ENCODE results near the gene CCND1.

The CCND1 gene

DNA sequence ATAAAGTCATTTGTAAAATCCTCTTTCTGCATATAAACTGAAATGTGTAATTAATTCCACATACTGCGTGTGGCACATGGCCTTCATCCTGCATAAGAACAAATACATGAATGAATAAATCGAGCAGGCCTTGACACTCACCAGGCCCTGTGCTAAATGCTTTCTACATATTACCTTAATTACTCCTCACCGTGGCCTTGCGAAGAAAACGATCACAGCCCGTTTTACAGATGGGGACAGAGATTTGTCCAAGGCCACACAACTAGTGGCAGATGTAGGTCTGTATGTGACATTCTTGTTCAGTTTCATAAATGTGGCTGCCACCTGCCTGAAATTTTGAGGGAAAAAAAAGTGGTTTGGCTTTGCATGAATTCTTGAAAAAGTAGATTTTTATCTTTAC, 5.8 kb upstream of the CCND1 start:
- Histone ChIP-seq H3K27me3 (ENCODE audit: insufficient read depth, low read length) (no peaks in the 10 kb centered on the region), H3K4me3 (ENCODE audit: low read depth, low read length) (no peak overlapping the region), H3K27ac (ENCODE audit: low read depth, low read length) (no peak overlapping the region), H3K4me1 (ENCODE audit: control insufficient read depth, insufficient read depth, low read length, unreplicated experiment) (peaks cover 19% of the 10 kb centered on the region), H2AFZ (ENCODE audit: low read length, unreplicated experiment) (no peak overlapping the region), H3K36me3 (ENCODE audit: insufficient read depth, low read length) (no peaks in the 10 kb centered on the region), H3K79me2 (ENCODE audit: control insufficient read depth, insufficient read depth, low read length, unreplicated experiment) (peaks cover 7% of the 10 kb centered on the region)

DNA sequence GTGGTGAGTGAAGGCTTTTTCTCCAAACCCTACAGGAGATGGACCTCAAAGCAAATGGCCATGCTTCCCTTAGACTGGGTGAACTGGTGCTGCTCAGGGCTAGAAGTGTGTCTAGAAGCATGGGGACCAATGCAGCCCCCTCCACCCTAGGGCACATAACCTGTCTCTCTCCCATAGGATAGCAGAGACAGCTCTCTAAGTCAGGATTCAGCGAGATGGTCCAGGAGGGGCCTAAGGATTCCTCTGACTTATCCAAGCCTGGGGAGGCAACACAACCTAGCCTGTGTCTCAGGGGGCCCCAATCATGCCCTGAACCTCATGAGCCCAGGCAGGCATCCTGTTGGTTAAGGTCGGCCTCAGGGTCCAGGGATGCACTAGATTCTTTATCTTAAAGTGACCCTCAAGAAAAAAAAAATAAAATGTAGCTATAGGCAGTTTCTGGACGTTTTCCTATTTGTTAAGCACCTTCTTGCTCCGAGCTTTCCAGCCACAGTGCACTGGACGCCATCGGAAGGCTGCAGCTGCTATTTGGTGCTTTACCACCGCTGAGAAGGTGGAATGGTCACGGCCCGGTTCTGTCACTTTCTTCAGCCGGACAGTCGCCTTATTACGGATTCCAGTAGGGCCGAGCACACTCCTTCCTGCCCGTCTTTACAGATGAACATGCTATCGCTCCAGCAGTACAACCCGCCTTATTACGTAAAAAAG, 5.0 kb upstream of the CCND1 start:
- Histone ChIP-seq H3K27ac (ENCODE audit: low read depth, low read length) (no peak overlapping the region), H2AFZ (ENCODE audit: low read length, unreplicated experiment) (peak overlapping the region; percentile 84), H3K36me3 (ENCODE audit: insufficient read depth, low read length) (no peaks in the 10 kb centered on the region), H3K79me2 (ENCODE audit: control insufficient read depth, insufficient read depth, low read length, unreplicated experiment) (peaks cover 14% of the 10 kb centered on the region), H3K4me3 (ENCODE audit: low read depth, low read length) (peak overlapping the region; percentile 98), H3K4me1 (ENCODE audit: control insufficient read depth, insufficient read depth, low read length, unreplicated experiment) (peaks cover 19% of the 10 kb centered on the region), H3K27me3 (ENCODE audit: insufficient read depth, low read length) (no peaks in the 10 kb centered on the region)

DNA sequence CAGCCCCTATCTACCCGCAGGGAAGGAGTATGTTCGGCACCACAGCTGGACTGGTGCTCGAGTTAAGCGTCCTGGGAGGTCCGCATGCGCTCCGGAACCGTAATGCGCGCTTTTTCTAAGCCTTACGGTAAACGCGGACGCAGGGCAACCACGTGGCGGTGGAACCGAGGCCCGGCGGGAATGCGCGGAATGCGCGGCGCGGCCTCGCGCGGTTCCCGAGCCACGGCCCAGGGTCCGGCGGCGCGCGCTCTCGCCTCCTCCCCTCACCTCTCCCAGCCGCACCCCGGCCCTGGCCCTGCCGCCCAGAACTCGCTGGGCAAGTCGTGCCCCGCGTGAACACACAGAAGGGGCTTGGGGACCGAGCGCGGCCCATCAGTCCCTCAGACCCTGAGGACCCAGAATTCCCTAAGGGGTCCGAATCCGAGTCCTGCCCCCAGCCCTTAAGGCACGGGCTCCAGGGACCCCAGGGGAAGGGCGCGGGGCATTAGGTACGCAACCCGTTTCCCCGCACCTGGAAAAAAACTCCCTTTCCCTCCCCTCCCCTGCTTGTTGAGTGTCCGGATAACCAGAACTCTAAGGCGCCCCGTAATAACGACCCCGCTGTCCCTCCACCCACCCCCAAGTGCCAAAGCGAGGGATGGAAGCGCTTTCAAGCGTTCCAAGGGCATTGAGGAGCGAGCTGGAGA, 4.3 kb upstream of the CCND1 start:
- no peaks in the 10 kb centered on the region for H3K27me3 ChIP-seq (ENCODE audit: insufficient read depth, low read length)
- peak overlapping the region; percentile 84 for H2AFZ ChIP-seq (ENCODE audit: low read length, unreplicated experiment)
- peaks cover 21% of the 10 kb centered on the region for H3K79me2 ChIP-seq (ENCODE audit: control insufficient read depth, insufficient read depth, low read length, unreplicated experiment)
- peaks cover 19% of the 10 kb centered on the region for H3K4me1 ChIP-seq (ENCODE audit: control insufficient read depth, insufficient read depth, low read length, unreplicated experiment)
- H3K27ac ChIP-seq (ENCODE audit: low read depth, low read length): peak overlapping the region; percentile 42
- H3K36me3 ChIP-seq (ENCODE audit: insufficient read depth, low read length): no peaks in the 10 kb centered on the region
- peak overlapping the region; percentile 98 for H3K4me3 ChIP-seq (ENCODE audit: low read depth, low read length)

DNA sequence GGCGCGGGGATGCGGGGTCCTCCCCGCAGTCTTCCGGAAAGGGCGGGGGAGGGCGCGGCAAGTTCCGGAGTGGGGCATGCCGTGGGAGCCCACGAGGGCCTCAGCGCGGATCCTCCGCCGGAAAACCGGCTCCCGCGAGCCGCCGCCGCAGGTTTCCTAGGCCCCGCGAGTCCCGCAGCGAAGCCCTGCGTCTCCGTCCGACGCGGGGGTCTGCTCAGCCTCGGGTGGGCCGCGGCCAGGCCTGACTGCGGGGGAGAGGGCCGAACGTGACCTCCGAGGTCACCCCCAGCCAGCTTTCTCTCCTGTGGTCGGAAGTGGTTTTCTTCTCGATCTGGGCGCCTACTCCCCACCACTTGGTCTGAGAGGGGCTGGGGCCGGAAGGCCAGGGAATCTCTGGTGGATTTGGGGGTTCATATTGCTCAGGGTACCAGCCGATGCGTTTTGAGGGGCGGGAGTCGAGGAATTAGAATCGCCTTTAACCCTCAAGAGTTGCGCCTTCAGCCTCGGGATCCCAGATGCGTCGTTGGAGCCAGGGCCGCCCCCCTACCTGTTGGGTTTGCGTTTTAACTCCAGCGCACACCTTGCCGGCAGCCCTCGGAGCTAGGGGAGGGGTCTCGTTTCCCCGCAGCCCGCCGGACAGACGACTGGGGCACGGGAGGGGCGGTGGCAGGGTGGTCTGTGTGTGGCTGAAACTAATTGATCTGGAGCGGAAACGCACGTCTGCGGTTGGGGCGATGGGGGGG, 3.6 kb upstream of the CCND1 start:
- Histone ChIP-seq H3K4me1 (ENCODE audit: control insufficient read depth, insufficient read depth, low read length, unreplicated experiment) (peaks cover 19% of the 10 kb centered on the region), H2AFZ (ENCODE audit: low read length, unreplicated experiment) (peak overlapping the region; percentile 59), H3K27me3 (ENCODE audit: insufficient read depth, low read length) (no peaks in the 10 kb centered on the region), H3K27ac (ENCODE audit: low read depth, low read length) (0 out of 2 replicates have a peak overlapping the region, but pooled peaks have one; percentile 42), H3K36me3 (ENCODE audit: insufficient read depth, low read length) (no peaks in the 10 kb centered on the region), H3K79me2 (ENCODE audit: control insufficient read depth, insufficient read depth, low read length, unreplicated experiment) (peaks cover 27% of the 10 kb centered on the region), H3K4me3 (ENCODE audit: low read depth, low read length) (peak overlapping the region; percentile 98)

DNA sequence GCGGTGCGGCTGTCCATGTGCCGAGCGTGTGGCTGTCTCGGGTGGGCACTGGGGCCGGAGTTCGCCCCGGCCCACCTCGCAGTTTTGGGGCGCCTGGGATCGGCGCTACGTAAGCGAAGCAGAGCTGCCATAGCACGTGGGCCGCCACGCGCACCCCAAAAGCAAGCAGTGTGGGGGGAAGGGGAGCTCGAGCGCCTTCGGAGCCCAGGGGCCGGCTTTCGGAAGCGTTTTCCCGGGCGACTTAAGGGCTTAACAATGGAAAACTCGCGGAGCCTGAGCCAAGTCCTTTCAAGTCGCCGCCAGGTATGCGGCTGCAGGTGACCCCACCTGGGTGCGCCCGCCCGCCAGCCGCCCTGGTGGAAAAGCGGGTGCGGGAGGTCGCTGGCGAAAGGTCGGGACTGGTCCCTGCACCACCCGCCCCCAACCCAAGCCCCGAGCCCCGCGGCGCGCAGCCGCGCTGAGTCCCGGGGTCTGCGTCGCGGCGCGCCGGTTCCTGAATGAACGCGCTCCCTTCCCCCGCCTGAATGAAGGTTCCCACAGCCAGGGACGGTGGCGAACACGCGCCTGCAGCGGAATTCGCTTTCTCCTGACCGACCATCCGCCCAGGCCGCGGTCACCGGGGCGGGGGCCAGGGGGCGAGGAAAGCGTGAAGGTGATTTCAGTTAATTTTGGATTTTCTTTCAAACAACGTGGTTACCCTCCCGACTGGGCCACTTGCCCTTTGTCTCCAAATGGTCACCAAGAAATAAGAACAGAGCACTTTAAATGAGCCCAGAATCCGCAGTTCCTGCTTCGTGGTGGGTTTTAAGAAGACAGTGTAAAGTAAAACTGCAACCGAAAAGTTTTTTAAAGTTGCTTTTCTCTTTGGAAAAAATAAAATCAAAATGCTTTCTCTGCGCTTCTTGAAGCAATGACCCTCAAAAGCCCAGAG, 2.8 kb upstream of the CCND1 start:
- Histone ChIP-seq H3K27me3 (ENCODE audit: insufficient read depth, low read length) (no peaks in the 10 kb centered on the region), H3K36me3 (ENCODE audit: insufficient read depth, low read length) (peaks cover 5% of the 10 kb centered on the region; the same call in 1 of the 2 replicates), H2AFZ (ENCODE audit: low read length, unreplicated experiment) (peak overlapping the region; percentile 72), H3K27ac (ENCODE audit: low read depth, low read length) (peak overlapping the region; percentile 80), H3K79me2 (ENCODE audit: control insufficient read depth, insufficient read depth, low read length, unreplicated experiment) (peaks cover 35% of the 10 kb centered on the region), H3K4me3 (ENCODE audit: low read depth, low read length) (peak overlapping the region; percentile 98), H3K4me1 (ENCODE audit: control insufficient read depth, insufficient read depth, low read length, unreplicated experiment) (peaks cover 19% of the 10 kb centered on the region)

DNA sequence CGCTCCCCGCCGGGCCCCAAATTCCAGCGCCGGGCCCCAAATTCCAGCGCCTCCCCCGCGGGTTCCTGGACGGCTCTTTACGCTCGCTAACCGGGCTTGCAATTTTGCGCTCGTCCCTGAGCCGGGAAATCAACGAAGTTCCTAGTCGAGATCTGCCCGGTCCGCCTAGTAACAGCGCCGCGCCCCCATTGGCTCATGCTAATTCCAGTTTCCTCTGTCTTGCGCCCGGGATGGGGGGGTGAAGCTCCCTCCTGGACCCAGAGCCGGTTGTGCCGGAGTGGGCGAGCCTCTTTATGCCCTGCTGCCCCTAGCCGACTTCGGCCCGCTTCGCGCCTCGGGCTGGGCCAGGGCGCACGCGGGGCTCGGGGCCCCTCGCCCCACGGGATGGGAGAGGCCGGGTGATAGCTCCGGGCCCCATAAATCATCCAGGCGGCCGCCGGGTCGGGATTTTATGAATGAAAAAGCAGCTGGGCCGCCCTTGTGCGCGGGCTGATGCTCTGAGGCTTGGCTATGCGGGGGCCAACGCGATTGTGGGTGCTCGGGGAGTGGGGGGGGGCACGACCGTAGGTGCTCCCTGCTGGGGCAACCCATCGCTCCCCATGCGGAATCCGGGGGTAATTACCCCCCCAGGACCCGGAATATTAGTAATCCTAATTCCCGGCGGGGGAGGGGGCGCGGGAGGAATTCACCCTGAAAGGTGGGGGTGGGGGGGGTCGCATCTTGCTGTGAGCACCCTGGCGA, 1.8 kb upstream of the CCND1 start:
- Histone ChIP-seq H3K27me3 (ENCODE audit: insufficient read depth, low read length) (no peaks in the 10 kb centered on the region), H2AFZ (ENCODE audit: low read length, unreplicated experiment) (peak overlapping the region; percentile 72), H3K79me2 (ENCODE audit: control insufficient read depth, insufficient read depth, low read length, unreplicated experiment) (peaks cover 43% of the 10 kb centered on the region), H3K4me3 (ENCODE audit: low read depth, low read length) (peak overlapping the region; percentile 98), H3K4me1 (ENCODE audit: control insufficient read depth, insufficient read depth, low read length, unreplicated experiment) (peaks cover 25% of the 10 kb centered on the region), H3K27ac (ENCODE audit: low read depth, low read length) (peak overlapping the region; percentile 80), H3K36me3 (ENCODE audit: insufficient read depth, low read length) (peaks cover 5% of the 10 kb centered on the region; the same call in 1 of the 2 replicates)

DNA sequence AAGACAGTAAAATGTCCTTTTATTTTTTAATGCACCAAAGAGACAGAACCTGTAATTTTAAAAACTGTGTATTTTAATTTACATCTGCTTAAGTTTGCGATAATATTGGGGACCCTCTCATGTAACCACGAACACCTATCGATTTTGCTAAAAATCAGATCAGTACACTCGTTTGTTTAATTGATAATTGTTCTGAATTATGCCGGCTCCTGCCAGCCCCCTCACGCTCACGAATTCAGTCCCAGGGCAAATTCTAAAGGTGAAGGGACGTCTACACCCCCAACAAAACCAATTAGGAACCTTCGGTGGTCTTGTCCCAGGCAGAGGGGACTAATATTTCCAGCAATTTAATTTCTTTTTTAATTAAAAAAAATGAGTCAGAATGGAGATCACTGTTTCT, 1.1 kb upstream of the CCND1 start:
- H3K4me3 ChIP-seq (ENCODE audit: low read depth, low read length): peak overlapping the region; percentile 98
- H3K27ac ChIP-seq (ENCODE audit: low read depth, low read length): peak overlapping the region; percentile 66
- peaks cover 31% of the 10 kb centered on the region for H3K4me1 ChIP-seq (ENCODE audit: control insufficient read depth, insufficient read depth, low read length, unreplicated experiment)
- peaks cover 5% of the 10 kb centered on the region; the same call in 1 of the 2 replicates for H3K36me3 ChIP-seq (ENCODE audit: insufficient read depth, low read length)
- peak overlapping the region; percentile 44 for H2AFZ ChIP-seq (ENCODE audit: low read length, unreplicated experiment)
- H3K79me2 ChIP-seq (ENCODE audit: control insufficient read depth, insufficient read depth, low read length, unreplicated experiment): peaks cover 49% of the 10 kb centered on the region
- H3K27me3 ChIP-seq (ENCODE audit: insufficient read depth, low read length): no peaks in the 10 kb centered on the region

DNA sequence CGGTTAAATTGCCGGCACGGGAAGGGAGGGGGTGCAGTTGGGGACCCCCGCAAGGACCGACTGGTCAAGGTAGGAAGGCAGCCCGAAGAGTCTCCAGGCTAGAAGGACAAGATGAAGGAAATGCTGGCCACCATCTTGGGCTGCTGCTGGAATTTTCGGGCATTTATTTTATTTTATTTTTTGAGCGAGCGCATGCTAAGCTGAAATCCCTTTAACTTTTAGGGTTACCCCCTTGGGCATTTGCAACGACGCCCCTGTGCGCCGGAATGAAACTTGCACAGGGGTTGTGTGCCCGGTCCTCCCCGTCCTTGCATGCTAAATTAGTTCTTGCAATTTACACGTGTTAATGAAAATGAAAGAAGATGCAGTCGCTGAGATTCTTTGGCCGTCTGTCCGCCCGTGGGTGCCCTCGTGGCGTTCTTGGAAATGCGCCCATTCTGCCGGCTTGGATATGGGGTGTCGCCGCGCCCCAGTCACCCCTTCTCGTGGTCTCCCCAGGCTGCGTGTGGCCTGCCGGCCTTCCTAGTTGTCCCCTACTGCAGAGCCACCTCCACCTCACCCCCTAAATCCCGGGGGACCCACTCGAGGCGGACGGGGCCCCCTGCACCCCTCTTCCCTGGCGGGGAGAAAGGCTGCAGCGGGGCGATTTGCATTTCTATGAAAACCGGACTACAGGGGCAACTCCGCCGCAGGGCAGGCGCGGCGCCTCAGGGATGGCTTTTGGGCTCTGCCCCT, 529 bp upstream of the CCND1 start:
- peaks cover 8% of the 10 kb centered on the region; the same call in 1 of the 2 replicates for H3K36me3 ChIP-seq (ENCODE audit: insufficient read depth, low read length)
- H2AFZ ChIP-seq (ENCODE audit: low read length, unreplicated experiment): peak overlapping the region; percentile 44
- peak overlapping the region; percentile 66 for H3K27ac ChIP-seq (ENCODE audit: low read depth, low read length)
- peak overlapping the region; percentile 98 for H3K4me3 ChIP-seq (ENCODE audit: low read depth, low read length)
- peaks cover 37% of the 10 kb centered on the region for H3K4me1 ChIP-seq (ENCODE audit: control insufficient read depth, insufficient read depth, low read length, unreplicated experiment)
- peaks cover 55% of the 10 kb centered on the region for H3K79me2 ChIP-seq (ENCODE audit: control insufficient read depth, insufficient read depth, low read length, unreplicated experiment)
- H3K27me3 ChIP-seq (ENCODE audit: insufficient read depth, low read length): no peaks in the 10 kb centered on the region
